Liver (tissue), 3 donors: ENCODE data around the gene SBDS.
"Not testable (repeated sequence)": the region's sequence is repeated elsewhere in the genome, so short reads cannot be mapped to it uniquely, and the experiment has no call there.

ENCODE experiments used
- RAD21 ChIP-seq, 2 donors: IDR thresholded peaks; 2 replicates each; pipeline ENCODE4 v1.6.1; 2016; ENCODE audit warnings: antibody characterized with exemption in 2 of 2, mild to moderate bottlenecking in 2 of 2
- SP1 ChIP-seq: IDR thresholded peaks from 2 replicates; pipeline ENCODE4 v1.6.1; 2018; ENCODE audit warnings: antibody characterized with exemption, mild to moderate bottlenecking
- YY1 ChIP-seq: IDR thresholded peaks from 2 replicates; pipeline ENCODE4 v1.6.1; 2016; ENCODE audit warnings: antibody characterized with exemption, mild to moderate bottlenecking
- TF ChIP-seq, protein P1 (sequence below): IDR thresholded peaks from 2 replicates; pipeline ENCODE4 v1.6.1; 2016; ENCODE audit warnings: antibody characterized with exemption, mild to moderate bottlenecking
- TF ChIP-seq, protein P2 (sequence below): fragments of 150-350 bp; IDR thresholded peaks from 2 replicates; pipeline ENCODE4 v1.5.1; 2017; ENCODE audit warnings: improper control_type of control experiment, low read depth, low read length; ENCODE audit not compliant: missing input control
- TF ChIP-seq, protein P3 (sequence below): IDR thresholded peaks from 2 replicates; pipeline ENCODE4 v1.6.1; 2016; ENCODE audit warnings: antibody characterized with exemption
- donor health status: healthy.
- donor health status: healthy.

DNA sequence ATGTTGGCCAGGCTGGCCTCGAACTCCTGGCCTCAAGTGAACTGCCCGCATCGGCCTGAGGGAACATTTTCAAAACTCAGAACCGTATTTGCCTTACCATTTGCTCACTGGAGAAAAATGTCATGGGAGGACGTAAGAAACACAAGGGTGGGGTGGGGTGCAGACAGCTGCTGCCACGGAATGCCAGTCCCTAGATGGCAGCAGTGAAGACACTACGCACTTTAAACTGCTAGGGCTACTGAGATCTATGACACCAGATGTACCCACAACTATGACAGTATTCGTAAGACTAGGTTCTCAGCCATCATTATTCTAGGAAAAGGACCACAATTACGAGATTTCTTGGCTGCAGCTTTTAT lies 716 bp downstream of the SBDS start:
- TF ChIP-seq, protein P1, sequence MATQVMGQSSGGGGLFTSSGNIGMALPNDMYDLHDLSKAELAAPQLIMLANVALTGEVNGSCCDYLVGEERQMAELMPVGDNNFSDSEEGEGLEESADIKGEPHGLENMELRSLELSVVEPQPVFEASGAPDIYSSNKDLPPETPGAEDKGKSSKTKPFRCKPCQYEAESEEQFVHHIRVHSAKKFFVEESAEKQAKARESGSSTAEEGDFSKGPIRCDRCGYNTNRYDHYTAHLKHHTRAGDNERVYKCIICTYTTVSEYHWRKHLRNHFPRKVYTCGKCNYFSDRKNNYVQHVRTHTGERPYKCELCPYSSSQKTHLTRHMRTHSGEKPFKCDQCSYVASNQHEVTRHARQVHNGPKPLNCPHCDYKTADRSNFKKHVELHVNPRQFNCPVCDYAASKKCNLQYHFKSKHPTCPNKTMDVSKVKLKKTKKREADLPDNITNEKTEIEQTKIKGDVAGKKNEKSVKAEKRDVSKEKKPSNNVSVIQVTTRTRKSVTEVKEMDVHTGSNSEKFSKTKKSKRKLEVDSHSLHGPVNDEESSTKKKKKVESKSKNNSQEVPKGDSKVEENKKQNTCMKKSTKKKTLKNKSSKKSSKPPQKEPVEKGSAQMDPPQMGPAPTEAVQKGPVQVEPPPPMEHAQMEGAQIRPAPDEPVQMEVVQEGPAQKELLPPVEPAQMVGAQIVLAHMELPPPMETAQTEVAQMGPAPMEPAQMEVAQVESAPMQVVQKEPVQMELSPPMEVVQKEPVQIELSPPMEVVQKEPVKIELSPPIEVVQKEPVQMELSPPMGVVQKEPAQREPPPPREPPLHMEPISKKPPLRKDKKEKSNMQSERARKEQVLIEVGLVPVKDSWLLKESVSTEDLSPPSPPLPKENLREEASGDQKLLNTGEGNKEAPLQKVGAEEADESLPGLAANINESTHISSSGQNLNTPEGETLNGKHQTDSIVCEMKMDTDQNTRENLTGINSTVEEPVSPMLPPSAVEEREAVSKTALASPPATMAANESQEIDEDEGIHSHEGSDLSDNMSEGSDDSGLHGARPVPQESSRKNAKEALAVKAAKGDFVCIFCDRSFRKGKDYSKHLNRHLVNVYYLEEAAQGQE: not testable (repeated sequence)
- TF ChIP-seq, protein P2, sequence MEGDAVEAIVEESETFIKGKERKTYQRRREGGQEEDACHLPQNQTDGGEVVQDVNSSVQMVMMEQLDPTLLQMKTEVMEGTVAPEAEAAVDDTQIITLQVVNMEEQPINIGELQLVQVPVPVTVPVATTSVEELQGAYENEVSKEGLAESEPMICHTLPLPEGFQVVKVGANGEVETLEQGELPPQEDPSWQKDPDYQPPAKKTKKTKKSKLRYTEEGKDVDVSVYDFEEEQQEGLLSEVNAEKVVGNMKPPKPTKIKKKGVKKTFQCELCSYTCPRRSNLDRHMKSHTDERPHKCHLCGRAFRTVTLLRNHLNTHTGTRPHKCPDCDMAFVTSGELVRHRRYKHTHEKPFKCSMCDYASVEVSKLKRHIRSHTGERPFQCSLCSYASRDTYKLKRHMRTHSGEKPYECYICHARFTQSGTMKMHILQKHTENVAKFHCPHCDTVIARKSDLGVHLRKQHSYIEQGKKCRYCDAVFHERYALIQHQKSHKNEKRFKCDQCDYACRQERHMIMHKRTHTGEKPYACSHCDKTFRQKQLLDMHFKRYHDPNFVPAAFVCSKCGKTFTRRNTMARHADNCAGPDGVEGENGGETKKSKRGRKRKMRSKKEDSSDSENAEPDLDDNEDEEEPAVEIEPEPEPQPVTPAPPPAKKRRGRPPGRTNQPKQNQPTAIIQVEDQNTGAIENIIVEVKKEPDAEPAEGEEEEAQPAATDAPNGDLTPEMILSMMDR: peak; percentile 9
- not testable (repeated sequence) for TF ChIP-seq RAD21 (IDR thresholded peaks at IDR 0.05); SP1; YY1
- TF ChIP-seq, protein P3, sequence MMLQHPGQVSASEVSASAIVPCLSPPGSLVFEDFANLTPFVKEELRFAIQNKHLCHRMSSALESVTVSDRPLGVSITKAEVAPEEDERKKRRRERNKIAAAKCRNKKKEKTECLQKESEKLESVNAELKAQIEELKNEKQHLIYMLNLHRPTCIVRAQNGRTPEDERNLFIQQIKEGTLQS: not testable (repeated sequence)
